CD1c-positive myeloid dendritic cell (primary cell): ENCODE data around the gene FKBP5.
"Not testable (repeated sequence)": the region's sequence is repeated elsewhere in the genome, so short reads cannot be mapped to it uniquely, and the experiment has no call there.

Experiments used
- DNase-seq: peaks from one replicate; pipeline ENCODE4 v3.0.0-alpha.2; 2016; ENCODE audit errors: extremely low spot score

FKBP5 gene

DNA sequence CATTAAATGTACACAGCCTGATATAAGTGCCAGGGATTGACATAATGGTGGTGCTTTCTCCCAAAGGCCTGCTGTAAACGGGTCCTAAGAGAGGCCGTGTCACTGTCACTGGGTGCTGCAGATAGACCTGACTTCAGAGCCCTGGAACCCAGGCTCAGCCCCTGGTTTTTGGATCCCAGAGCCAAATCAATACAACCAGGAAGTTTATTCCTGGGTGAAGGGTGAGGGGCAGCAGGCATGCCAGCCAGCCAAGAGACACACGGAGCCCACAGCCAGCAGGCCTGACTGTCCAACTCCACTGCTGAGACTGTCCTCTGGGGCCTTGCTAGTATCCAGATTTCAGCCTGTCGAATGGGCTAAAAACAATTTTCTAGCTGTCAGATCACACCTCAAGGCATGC, 35.3 kb upstream of the FKBP5 start:
- DNase-seq = no peak

DNA sequence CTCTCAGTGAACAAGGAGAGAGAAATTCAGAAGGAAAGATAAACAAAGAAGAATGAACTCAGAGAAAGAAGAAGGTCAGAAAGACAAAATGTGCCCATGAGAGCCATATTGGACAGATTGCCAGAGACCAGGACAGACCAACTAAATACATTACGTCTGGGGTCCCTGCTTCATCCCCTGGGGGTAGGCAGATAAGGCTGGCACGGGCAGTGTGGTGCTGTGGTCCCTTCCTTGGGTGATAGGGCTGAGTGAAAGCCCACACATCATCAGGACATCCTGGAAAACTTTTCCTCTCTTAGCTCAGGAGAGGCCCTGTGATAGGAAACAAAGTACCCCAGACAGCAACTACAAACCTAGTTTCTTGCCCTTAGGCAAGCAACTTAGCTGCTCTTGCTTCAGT, 34.9 kb upstream of the FKBP5 start:
- no peak for DNase-seq

DNA sequence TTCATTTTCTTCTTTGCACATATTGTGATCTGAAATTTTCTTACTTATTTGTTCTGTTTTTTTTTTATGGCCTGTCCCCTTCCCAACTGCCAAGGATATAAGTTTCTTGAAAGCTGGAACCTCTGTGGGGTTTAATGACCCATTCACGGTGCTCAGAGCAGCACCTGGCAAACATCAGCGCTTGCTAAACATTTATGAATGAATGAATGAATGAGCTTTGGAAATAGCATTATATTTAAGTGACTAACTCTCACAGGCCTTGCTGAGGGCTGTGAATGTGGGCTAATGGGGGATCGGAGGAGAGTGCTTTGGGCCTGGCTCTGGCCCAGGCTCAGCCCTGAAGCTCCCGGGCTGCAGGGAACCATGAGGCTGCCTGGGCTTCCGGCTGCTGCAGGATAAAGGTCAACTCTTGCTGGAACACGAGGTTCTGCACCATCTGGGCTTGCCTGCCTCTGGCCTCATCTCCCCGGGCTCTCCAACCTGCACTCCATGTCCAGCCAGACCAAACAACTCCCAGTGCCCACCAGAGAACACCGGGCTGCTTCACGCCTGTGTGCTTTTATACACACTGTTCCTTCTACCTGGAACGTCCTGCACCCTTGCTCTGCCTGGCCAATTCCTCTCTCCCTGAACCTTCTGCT, 33.5 kb upstream of the FKBP5 start:
- DNase-seq = no peak

DNA sequence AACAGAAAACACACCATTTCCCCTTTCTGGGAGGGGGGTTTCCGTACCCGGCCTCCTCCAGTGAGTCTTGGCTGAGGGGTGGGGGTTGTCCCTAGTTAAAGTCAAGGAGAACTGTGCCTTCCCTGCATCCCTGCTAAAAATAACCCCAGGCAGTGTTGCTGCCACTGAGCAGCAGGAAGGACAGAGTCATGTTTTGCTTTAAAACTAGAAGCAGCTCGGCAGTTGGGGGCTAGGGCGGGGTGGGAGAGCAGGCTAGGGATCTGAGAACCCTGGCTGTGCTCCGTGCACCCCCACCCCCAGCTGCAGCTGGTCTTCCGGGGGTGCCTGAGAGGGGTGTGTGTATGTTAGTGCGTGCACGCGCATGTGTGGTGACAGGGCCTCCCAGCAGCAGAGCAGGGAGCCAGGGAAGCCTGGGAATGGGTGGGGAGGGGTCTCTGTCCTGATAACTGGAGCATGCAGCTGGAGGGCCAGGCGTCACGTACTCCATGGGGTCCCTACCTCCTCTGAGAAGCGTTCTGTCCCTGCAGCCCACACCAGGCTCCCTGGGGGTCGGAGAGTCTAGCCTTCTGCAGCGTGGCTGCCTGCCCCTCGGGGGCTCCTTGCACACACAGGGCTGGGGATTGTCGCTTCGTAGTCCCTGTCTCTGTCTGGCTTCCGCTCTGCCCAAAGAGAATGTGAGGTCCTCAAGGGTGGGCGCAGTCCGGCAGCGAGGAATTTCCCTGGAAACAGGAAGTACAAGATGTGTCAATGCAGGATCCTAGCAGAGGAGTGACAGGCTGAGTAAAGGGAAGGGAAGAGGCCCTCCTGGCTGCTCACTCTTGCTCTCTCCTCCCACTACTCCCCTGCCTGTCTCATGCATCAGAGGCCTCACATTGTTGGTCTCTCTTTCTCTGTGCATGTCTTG, 31.4 kb upstream of the FKBP5 start:
- peak; percentile 94 for DNase-seq

DNA sequence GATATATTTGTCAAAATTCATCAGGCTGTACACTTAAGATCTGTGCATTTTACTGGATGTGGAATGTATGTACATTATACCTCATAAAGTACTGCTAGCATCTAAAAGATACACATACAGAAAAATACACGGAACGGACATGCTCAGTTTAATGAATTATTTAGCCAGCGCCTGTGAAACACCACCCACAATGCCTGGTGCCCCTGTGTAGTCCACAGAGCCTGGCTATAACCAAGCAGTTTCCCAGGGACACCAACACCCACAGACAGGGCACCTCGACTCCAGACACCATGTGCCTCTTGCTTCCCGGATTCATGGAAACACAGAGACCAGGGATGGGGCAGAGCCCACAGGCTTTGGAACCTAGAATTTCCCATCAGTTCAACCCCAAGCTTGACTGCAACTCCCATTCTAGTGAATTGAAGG, 30.7 kb upstream of the FKBP5 start:
- DNase-seq = no peak

DNA sequence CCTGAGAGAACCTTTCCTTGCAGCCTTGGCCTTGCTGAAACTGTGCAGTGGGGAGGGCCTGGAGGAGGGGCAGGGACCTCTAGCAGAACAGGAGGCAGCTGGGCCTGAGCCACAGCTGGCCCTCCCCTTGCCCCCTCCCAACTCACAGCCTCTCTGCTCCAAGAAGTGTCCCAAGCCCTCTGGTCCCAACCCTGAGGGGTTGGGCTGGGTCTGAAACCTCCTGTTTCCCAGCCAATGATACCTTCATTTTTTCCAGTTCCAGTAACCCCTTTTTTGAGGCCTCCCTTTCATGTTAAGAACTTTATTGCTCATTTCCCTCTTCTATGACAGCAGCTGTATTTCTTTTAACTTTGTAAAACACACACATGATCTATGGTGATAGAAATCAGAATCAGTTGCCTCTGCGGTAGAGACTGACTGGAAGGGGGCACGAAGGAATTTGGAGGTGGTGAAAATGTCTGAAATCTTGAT, 30.2 kb upstream of the FKBP5 start:
- DNase-seq = peak; percentile 43

DNA sequence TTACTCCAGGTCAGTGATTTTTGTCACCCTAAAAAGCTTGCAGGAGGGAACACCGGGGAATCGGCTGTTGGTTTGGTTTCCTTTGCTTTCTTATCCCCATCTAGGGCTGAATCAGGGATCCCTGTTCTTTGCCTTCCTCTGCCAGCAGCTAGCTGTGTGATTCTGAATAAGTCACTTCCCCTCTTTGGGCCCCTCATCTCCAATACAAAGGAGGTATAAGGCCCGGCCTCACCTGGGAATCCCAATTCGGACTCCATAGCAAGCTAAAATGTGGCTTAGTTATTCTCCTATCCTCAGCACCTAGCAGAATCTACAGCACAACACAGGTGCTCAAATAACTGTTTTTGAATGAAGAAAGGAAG, 29.6 kb upstream of the FKBP5 start:
- DNase-seq = no peak

DNA sequence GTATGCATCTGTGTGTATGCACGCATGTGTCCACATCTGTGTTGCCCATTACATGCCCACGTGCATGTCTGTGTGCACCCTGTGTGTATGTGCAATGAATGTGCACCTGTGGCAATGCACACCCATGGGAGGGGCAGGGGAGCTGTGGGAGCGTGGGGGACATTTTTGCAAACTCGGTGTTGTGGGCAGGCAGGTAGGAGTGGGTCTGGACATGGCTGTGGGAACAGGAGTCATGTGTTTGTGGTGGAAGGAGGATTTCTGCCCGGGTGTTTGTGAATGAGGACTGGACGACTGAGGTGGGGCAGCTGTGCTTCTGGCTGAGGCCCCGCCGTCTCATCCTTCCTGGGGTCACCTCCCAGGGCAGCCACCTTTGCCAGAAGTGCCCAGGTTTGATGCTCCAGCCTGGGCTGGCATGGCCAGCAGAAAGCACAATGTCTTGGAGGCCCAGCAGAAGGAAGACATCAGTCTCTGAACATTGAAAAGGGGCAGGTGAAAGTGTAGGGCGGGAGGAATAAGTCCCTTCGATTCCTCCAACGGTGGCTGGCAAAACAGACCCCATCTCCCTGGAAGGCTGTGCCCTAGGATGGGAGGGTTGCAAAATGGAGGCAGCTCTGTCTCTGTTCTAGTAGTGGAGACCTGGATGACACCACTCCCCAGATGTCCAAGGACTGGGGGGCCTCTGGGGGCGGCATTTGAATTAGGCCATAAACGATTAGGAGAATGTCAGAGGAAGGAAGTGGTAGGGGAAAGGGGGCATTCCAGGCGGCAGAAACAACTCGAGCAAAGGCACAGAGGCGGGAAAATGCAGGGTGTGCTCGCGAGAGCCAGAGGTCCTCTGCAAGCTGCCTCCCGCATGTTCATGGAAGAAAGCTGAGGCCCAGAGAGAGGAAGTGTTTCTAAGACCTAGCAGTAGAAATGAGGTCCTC, 29.0 kb upstream of the FKBP5 start:
- peak; percentile 46 for DNase-seq

DNA sequence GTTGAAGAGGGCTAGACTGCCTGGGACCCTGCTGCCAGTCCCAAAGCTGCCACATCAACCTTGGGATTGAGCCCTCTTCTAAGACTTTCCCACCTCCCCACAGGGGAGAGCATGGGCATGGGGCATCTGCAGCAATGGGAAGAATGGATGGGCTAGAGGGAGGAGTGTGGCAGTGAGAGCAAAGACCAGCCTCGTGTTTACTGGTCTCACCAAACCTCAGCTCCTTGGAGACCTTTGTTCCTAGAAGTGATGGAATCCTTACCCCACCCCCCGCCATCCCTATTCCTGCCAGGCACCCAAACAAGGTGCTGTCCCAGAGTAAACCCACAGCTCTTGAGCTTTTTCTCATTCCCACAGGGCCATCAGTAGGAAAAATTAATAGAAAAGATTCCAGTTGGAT, 28.1 kb upstream of the FKBP5 start:
- no peak for DNase-seq

DNA sequence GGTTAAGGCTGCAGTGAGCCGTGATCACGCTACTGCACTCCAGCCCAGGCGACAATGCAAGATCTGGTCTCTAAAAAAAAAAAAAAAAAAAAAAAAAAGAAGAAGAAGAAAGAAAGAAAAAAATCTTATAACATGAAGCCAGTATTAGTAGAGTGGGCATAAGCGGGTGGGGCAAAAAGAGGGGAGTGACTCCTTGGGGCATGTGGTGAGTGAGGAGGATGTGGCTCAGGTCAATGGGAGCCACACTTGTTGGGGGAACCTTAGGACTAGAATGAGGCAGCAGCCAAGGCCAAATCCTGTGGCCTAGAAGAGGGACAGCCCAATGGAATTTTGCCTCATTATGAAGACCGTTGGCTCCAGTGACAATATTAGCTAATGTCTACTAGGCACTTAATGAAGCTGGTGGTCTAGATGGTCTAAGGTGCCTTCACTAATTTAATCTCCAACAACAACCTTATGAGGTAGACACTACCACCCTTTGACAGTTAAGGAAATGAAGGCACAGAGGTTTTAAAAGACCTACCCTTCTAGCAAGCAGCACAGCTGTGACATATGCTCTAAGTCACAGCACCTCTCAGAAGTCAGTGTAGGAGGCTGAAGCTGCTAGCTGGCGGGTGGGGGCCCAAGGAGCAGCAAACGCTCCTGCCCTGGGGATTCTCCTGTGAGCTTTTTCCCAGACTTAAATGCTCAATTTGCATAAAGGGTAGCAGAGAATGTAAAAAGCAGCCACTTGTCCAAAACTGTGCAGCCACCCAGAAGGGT, 24.5 kb upstream of the FKBP5 start:
- DNase-seq = no peak

DNA sequence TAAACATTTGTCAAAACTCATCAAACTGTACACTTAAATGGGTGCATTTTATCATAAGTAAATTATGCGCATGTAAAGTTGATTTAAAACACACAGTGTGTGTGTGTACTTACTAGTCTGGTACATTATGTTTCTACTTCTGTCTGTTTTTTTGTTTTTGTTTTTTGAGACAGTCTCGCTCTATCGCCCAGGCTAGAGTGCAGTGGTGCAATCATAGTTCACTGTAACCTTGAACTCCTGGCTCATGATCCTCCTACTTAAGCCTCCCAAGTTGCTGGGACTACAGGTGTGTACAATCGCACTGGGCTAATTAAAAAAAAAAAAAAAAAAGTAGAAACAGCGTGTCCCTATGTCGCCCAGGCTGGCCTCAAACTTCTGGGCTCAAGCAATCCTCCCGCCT, 23.0 kb upstream of the FKBP5 start:
- no peak for DNase-seq

DNA sequence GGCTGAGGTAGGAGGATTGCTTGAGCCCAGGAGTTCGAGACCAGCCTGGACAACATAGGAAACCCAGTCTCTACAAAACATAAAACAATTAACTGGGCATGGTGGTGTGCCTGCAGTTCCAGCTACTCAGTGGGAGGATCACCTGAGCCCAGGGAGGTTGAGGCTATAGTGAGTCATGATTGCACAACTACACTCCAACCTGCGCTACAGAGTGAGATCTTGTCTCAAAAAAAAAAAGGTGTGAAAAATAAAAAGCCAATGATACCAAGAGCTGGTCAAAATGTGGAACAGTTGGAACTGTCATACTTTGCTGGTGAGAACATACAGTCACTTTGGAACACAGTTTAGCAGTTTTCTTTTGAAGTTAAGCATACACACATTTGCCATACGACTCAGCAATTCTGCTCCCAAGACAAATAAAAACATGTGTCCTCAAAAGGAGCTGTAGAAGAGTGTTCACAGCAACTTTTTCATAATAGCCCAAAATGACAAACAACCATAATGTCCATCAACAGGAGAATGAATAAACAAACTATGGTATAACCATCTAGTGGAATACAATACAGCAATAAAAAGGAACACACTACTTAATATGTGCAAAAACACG, 21.6 kb upstream of the FKBP5 start:
- no peak for DNase-seq

DNA sequence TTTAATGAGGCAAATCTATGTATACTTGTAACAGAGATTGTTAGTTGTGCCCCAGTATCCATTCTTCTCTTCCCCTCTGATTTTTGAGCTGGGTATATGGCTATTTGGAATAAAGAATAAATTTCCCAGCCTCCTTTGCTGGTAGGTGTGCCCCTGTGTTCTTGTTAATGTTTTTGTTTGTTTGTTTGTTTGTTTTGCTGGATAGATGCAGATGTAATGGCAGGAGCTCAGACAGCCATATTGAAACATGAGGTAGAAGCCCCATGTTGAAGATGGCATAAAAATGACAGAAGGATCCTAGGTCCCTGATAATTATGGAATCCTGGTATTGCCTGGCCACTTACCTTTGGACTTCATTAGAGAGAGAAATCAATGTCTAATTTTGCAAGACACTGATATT, 19.9 kb upstream of the FKBP5 start:
- DNase-seq = no peak

DNA sequence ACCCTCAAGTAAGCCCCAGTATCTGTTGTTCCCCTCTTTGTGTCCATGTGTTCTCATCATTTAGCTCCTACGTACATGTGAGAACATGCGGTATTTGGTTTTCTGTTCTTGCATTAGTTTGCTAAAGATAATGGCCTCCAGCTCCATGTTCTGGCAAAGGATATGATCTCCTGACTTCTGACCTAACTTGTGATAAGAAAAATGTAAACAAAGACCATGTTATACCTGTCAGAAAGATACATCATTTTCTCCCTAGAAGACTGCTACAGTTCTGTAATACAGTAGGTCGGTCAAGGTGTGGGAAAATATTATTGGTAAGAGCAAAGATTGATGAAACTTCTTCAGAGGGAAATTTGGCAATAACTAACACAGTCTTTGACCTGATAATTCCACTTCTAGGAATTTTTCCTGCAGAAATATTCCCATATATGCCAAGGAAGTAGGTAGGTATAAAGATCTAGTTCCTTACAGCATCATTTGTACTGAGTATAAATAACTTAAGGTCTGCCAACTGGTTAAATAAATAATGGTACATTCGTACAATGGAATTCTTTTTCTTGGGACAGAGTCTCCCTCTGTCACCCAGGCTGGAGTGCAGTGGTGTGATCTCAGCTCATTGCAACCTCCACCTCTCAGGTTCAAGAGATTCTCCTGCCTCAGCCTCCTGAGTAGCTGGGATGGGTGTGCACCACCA, 19.1 kb upstream of the FKBP5 start:
- DNase-seq = no peak

DNA sequence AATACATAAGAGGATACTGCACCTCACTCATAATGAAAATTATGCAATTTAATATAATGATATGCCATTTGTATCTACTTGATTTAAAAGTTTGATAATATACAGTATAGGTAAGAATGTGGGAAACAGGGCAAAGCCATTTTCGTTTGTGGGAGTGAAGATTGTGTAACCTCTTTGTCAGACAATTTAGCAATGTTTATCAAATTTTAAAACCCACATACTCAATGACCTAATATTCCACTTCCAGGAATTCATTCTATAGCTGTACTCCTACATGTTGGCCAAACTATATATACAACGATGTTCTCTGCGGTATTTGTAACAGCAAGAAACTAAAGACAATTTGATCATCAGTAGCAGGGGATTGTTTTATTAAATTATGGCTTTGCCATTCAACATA, 17.8 kb upstream of the FKBP5 start:
- peak; percentile 83 for DNase-seq

DNA sequence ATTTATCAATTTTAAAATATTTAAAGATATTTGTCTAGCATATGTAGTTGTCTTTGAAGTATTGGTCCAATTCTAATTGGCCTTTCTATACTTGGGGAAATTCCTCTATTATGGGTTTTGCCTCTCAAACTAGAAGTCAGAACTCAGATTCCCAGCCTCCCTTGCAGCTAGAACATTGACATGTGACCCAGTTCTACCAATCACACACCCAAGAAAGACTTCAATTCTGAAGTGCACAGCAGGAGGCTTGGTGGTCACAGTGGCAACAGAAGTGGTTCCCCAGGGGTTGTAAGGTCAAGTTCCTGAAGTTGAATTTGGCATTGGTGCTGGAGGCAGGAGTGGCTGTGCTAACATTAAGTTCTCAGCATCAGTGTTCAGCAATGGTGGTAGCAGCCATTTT, 14.8 kb upstream of the FKBP5 start:
- DNase-seq = no peak

DNA sequence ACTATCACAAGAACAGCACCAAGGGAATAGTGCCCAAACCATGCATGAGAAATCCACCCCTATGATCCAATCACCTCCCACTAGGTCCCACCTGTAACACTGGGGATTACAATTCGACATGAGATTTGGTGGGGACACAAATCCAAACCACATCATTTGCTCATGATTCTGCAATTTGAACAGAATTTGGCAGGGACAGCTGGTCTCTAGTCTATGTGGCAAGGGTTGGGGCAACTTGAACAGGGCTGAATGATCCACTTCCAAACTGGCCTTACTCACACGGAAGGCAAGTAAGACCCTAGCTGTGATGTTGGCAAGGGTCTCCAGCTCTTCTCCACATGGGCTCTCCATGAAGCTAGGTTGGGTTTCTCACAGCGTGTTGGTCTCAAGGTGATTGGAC, 10.1 kb upstream of the FKBP5 start:
- DNase-seq = no peak

DNA sequence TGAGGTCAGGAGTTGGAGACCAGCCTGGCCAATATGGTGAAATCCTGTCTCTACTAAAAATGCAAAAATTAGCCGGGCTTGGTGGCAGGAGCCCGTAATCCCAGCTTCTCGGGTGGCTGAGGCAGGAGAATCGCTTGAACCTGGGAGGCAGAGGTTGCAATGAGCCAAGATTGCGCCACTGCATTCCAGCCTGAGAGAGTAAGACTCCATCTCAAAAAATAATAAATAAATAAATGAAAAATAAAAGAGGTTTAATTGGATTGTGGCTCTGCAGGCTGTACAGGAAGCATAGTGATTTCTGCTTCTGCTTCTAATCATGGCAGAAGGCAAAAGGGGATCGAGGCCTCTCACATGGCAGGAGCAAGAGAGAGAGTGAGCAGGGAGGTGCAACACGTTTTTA, 9.7 kb upstream of the FKBP5 start:
- DNase-seq = not testable (repeated sequence)

DNA sequence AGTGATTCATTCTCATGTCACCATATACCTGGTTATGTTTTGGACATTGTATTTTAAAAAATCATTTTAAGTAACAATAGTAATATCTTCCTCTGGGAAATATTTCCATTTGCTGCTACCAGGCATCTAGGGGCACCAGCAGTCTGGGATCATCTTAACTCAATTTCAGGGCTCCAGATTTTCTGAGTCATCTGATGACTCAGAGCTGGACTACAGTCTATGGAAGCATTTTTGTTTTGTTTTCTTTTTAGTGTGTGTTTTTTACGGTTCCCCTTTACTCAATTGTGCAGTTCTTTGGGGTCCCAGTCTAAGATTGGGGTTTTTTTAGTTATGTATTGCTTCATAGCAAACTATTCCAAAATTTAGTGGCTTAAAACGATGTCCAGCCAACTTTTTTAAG, 5.7 kb upstream of the FKBP5 start:
- peak; percentile 78 for DNase-seq

DNA sequence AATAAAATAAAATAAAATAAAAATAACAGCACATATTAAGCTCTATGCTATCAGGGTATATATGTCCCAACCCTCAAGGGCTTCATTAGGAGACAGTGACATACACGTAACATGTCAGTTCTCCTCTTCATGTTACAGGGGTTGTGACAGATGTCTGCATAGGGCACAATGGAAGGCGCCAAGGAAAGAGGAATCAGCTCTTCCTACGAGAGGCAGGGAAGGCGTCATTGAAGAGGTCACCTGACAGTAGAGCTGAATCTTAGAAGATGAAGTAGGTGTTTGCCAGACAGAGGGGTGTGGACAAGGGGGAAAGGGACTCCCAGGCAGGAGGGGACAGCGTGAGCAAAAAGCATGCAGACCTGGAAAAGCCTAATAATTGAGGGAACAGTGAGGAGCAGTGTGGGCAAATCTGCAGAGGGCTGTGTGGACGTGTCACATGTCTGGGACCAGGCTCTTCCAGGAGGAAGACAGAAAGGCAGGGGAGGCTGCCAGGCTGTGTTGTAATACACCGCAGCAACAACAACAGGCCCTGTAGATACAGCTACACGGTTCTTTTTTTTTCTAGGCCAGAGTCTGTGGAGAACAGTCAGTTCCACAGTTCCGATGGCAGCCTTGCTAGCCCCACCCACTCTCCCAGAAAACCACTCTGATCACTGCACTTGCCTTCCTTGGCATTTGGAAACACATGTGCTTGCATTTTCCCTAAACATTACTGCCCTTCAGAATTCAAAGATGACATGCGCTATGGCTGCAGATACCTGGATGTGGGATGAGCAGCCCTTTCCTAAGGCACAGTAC, 2.5 kb upstream of the FKBP5 start:
- peak; percentile 91 for DNase-seq
